MM.1S (cell line): ENCODE results near the gene CDC20B.

Experiments
- DNase-seq: peaks from one replicate; pipeline ENCODE4 v3.0.0-alpha.2; 2015
- H2AFZ ChIP-seq: fragments of 300-600 bp; sonication (generic); 2 replicates; pipeline ENCODE4 v1.6.0; 2016; ENCODE audit warnings: antibody characterized with exemption, low read length
- H3F3A ChIP-seq: fragments of 300-600 bp; sonication (generic); 2 replicates; pipeline ENCODE4 v1.6.1; 2016; ENCODE audit warnings: mild to moderate bottlenecking, antibody characterized with exemption, low read length, moderate library complexity, mixed read lengths; ENCODE audit not compliant: insufficient read depth
- H3K27ac ChIP-seq: fragments of 300-600 bp; sonication (generic); 2 replicates; pipeline ENCODE4 v1.5.1; 2016; ENCODE audit warnings: mild to moderate bottlenecking, low read length
- H3K27me3 ChIP-seq: fragments of 300-600 bp; sonication (generic); replicated peaks from 2 replicates; pipeline ENCODE4 v1.6.0; 2016; ENCODE audit warnings: low read length; ENCODE audit not compliant: insufficient read depth
- H3K36me3 ChIP-seq: fragments of 300-600 bp; sonication (generic); replicated peaks from 2 replicates; pipeline ENCODE4 v1.6.1; 2016; ENCODE audit warnings: mild to moderate bottlenecking, low read length, mixed read lengths; ENCODE audit not compliant: insufficient read depth
- H3K4me1 ChIP-seq: fragments of 300-600 bp; sonication (generic); 2 replicates; pipeline ENCODE4 v1.6.1; 2016; ENCODE audit warnings: low read length, mixed read lengths
- H3K4me2 ChIP-seq: fragments of 300-600 bp; sonication (generic); 2 replicates; pipeline ENCODE4 v1.6.0; 2016; ENCODE audit warnings: low read depth, low read length
- H3K4me3 ChIP-seq: fragments of 300-600 bp; sonication (generic); 2 replicates; pipeline ENCODE4 v1.5.1; 2016; ENCODE audit warnings: low read length, mixed read lengths
- H3K79me2 ChIP-seq: fragments of 300-600 bp; sonication (generic); 2 replicates; pipeline ENCODE4 v1.6.1; 2016; ENCODE audit warnings: mixed run types, low read length, mixed read lengths
- H3K9ac ChIP-seq: fragments of 300-600 bp; sonication (generic); 2 replicates; pipeline ENCODE4 v1.6.1; 2016; ENCODE audit warnings: low read length, mixed read lengths
- H3K9me2 ChIP-seq: fragments of 300-600 bp; sonication (generic); replicated peaks from 2 replicates; pipeline ENCODE4 v1.6.1; 2016; ENCODE audit warnings: mild to moderate bottlenecking, low read length, mixed read lengths; ENCODE audit not compliant: insufficient read depth
- H3K9me3 ChIP-seq: fragments of 300-600 bp; sonication (generic); replicated peaks from 2 replicates; pipeline ENCODE4 v1.6.1; 2016; ENCODE audit warnings: mild to moderate bottlenecking, low read length, mixed read lengths; ENCODE audit not compliant: insufficient read depth
- H4K20me1 ChIP-seq: fragments of 300-600 bp; sonication (generic); 2 replicates; pipeline ENCODE4 v1.6.1; 2016; ENCODE audit warnings: mild to moderate bottlenecking, low read length, moderate library complexity, mixed read lengths; ENCODE audit not compliant: insufficient read depth
- EZH2 ChIP-seq: fragments of 300-600 bp; sonication (generic); optimal IDR thresholded peaks from 2 replicates; pipeline ENCODE3; 2017; ENCODE audit warnings: low read depth, mild to moderate bottlenecking, antibody characterized with exemption, low read length, mixed read lengths
- EZH2phosphoT487 ChIP-seq: fragments of 300-600 bp; sonication (generic); IDR thresholded peaks from 2 replicates; pipeline ENCODE4 v1.6.1; 2018; ENCODE audit warnings: antibody characterized with exemption, low read length
- TF ChIP-seq, protein P1 (sequence below): fragments of 300-600 bp; sonication (generic); IDR thresholded peaks from 2 replicates; pipeline ENCODE4 v1.5.1; 2016; ENCODE audit warnings: antibody characterized with exemption, low read length, mixed read lengths

Gene CDC20B, protein sequence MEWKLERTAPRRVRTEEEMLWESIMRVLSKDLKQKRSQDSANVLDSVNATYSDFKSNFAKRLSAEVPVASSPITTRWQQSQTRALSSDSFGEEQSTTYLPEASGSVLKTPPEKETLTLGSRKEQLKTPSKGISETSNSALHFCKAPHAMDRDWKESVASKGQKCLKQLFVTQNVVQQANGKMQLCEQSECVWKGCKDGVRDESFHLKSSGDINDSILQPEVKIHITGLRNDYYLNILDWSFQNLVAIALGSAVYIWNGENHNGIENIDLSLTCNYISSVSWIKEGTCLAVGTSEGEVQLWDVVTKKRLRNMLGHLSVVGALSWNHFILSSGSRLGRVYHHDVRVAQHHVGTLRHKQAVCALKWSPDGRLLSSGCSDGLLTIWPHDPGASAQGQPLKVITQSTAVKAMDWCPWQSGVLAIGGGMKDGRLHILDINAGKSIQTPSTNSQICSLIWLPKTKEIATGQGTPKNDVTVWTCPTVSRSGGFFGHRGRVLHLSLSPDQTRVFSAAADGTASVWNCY

DNA sequence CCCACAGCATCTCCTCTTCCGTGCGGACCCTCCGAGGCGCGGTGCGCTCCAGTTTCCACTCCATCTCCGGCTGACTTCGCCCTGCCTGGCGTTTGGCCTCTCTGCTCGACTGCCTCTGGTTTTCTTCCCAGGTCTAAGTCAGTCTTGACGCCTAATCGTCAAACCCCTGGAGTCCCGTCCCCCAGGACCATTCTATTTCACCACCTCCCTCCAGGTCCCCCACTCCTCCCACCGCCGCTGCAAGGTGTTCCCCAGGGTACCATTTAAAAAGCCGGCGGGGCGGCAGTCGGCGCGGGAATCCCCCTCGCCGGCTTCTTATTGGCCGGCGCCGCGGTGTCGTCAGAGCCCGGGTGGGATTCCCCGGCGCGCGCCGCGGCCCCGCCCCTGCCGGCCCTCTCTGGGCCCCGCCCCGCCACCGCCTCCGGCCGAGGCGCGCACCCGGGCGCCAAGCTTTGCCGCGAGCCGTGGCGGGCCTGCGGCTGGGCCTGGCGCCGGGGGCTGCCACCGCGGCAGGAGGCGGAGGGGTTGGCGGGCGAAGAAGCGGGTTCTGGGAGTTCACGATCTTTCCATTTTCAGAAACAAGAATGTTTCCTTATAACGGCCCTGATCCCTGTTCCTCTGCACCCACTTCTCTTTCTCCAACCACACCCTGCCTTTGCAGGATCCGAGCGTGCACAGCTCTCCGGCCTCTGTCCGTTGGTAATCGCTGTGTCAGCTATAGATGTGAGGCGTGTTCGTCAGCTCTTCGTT lies at the start of gene CDC20B:
Gene CDC20B, minus strand, starts transcription at position 241 of the 750 bp plus-strand sequence. Its CDS starts 177 bp downstream, at position 64.
- Histone ChIP-seq H3K36me3 (no peaks in the 10 kb centered on the region), H3K4me2 (peak within 1 kb of the TSS; percentile 94), H3K4me3 (peak within 1 kb of the TSS; percentile 63), H3K27me3 (peaks cover 11% of the 10 kb centered on the region), H3F3A (peaks cover 15% of the 10 kb centered on the region; the same call in 1 of the 2 replicates), H3K9me2 (no peaks in the 10 kb centered on the region), H3K9ac (peak within 1 kb of the TSS; percentile 67), H3K4me1 (peaks cover 16% of the 10 kb centered on the region), H4K20me1 (no peaks in the 10 kb centered on the region), H3K9me3 (no peaks in the 10 kb centered on the region), H2AFZ (peak within 1 kb of the TSS; percentile 96), H3K27ac (peak within 1 kb of the TSS; percentile 50; the same call in 1 of the 2 replicates), H3K79me2 (no peaks in the 10 kb centered on the region)
- TF ChIP-seq EZH2phosphoT487 (no peak), EZH2 (no peak)
- TF ChIP-seq, protein P1, sequence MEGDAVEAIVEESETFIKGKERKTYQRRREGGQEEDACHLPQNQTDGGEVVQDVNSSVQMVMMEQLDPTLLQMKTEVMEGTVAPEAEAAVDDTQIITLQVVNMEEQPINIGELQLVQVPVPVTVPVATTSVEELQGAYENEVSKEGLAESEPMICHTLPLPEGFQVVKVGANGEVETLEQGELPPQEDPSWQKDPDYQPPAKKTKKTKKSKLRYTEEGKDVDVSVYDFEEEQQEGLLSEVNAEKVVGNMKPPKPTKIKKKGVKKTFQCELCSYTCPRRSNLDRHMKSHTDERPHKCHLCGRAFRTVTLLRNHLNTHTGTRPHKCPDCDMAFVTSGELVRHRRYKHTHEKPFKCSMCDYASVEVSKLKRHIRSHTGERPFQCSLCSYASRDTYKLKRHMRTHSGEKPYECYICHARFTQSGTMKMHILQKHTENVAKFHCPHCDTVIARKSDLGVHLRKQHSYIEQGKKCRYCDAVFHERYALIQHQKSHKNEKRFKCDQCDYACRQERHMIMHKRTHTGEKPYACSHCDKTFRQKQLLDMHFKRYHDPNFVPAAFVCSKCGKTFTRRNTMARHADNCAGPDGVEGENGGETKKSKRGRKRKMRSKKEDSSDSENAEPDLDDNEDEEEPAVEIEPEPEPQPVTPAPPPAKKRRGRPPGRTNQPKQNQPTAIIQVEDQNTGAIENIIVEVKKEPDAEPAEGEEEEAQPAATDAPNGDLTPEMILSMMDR: no peak
- peak; percentile 87 for DNase-seq

DNA sequence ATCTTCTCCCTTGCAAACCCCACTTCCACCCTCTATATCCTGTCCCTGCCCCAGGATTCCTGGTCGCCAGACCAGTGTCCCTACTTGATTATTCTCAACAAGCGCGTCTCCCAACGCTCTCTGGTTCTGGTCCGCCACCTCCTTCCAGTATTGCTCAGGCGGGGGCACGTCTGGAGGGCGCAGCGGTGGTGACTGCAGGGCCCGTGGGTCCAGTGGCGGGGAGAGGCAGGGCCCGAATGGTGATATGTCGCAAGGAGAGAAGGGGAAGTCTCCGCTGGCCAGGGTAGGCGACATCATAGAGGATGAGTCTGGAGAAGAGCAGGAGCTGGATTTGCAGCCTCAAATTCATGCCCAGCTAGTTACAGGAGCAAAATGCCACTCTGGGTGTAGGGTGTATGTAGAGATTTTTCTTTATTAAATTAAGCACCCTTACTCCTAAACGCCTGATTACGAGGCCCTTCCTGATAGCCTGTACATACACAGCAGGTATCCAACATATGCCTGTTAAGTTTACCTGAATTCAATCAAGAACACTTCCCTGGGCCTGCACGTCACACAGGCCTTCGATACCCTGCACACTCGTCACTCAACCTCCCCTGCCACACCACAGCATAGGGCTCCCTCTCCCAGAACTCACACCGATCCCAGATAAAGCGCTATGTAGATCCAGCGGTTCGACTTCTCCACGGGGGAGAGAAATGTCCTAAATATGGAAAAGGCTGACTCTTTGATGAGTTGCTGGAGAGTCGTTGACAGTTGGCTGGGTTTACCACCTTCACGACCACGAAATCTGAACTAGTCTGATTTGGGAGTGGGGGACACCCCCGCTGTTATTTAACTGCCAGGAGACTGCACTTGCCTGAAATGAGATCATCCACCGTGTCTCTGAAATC lies 49.4 kb upstream of the CDC20B start:
- DNase-seq: no peak
- H3K79me2 ChIP-seq: no peaks in the 10 kb centered on the region
- H3K27ac ChIP-seq: no peak overlapping the region
- no peaks in the 10 kb centered on the region for H3K9me2 ChIP-seq
- H3K9ac ChIP-seq: no peak overlapping the region
- no peaks in the 10 kb centered on the region for H4K20me1 ChIP-seq
- no peaks in the 10 kb centered on the region for H3K9me3 ChIP-seq
- H3K4me3 ChIP-seq: no peak overlapping the region
- H3K36me3 ChIP-seq: no peaks in the 10 kb centered on the region
- H3K4me1 ChIP-seq: 0 out of 2 replicates have a peak, but pooled peaks cover 4% of the 10 kb centered on the region
- TF ChIP-seq EZH2: no peak
- peaks cover 8% of the 10 kb centered on the region; the same call in 1 of the 2 replicates for H3F3A ChIP-seq
- no peak overlapping the region for H3K4me2 ChIP-seq
- no peak overlapping the region for H2AFZ ChIP-seq
- H3K27me3 ChIP-seq: no peaks in the 10 kb centered on the region

DNA sequence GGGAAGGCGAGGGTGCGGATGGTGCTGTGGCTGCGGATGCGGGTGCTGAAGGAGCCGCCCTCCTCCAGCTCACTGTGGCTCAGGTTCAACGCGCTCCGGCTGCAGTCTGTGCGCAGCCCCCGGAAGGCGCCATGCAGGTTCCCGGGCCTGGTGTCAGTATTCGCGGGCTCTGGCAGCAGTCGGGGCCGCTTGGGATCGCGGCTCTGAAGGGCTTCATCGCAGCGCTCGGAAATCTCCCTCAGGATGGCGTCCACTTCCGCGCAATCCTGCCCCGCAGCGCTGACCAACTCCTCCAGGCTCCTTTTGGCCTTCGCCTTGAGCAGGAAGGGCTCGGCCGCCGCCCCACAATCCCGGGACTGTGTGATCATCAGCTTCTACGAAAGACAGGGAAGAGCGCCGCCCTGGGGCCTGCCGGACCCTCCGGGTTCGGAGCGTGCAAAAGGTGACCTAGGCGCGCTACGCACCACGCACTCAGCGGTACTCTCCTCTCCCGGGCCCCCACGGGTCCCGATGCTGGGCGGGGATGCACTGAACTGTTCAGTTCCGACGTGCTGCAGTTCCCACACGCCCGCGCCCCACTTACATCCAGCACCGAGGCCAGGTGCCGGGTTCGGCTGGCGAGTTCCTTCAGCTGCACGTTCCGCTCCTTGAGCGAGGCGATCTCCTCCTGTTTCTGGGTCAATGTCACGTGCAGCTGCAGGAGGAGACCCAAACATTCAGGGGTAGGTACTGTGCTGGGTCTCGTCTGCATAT lies 47.6 kb upstream of the CDC20B start:
- H3K4me1 ChIP-seq: no peaks in the 10 kb centered on the region
- no peak overlapping the region for H3K9ac ChIP-seq
- H3K27me3 ChIP-seq: no peaks in the 10 kb centered on the region
- no peaks in the 10 kb centered on the region for H4K20me1 ChIP-seq
- TF ChIP-seq EZH2phosphoT487 (no peak), EZH2 (no peak)
- no peaks in the 10 kb centered on the region for H3F3A ChIP-seq
- H3K4me3 ChIP-seq: no peak overlapping the region
- no peaks in the 10 kb centered on the region for H3K9me3 ChIP-seq
- H3K36me3 ChIP-seq: no peaks in the 10 kb centered on the region
- H3K4me2 ChIP-seq: no peak overlapping the region
- DNase-seq: no peak
- no peaks in the 10 kb centered on the region for H3K9me2 ChIP-seq
- no peak overlapping the region for H2AFZ ChIP-seq
- H3K79me2 ChIP-seq: no peaks in the 10 kb centered on the region
- H3K27ac ChIP-seq: no peak overlapping the region
